ENCODE data around the gene HAUS2. TPM values are rescaled to one million over a fixed set of nuclear protein-coding genes. Genes with fewer than 3 reads are reported as not detected.

Gene HAUS2
- total and polyA plus RNA-seq, 10 of the 15 experiments (the other 5 are each of a cell fraction or from before 2014, with no cell fraction given) = 28.7 to 59.3 (median 40.6) TPM

DNA sequence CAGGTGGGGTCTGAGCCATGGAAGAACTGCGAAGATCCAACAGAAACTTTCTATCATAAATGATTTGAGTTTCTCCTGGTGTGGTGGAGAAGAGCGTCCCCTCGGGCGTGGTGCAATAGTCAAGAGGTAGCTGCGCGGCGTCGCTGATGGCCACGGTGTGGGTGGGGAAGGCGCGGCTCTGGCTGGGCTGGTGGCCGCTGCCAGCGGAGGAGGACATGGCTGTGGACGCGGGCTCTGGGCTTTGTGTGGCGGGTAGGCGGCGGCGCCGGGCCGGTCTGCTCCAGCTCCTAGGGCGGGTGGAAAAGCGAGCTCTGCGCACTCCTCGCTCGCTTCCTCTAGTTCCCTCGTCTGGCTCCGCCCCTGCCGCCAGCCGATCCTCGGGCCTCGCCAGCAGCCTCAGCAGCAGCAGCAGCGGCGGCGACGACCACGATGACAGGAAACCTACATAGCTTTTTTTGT, 32.7 kb downstream of the HAUS2 start (continued):
- TF ChIP-seq BMI1 (IDR thresholded peaks at IDR 0.05; ENCODE audit: borderline replicate concordance) (no peak), POLR2AphosphoS5 (IDR thresholded peaks at IDR 0.05; ENCODE audit: low read length) (peak; percentile 36; the same call in 1 of the 2 replicates), YY1 (IDR thresholded peaks at IDR 0.05; ENCODE audit: low read depth, low read length) (peak; percentile 43; the same call in 1 of the 2 replicates), IKZF2 (IDR thresholded peaks at IDR 0.05) (peak in 1 of 2 experiments; percentile 26; a peak in 1 of 4 replicates), SIN3A (IDR thresholded peaks at IDR 0.05; ENCODE audit: low read depth, low read length) (no peak), POLR2A (IDR thresholded peaks at IDR 0.05; ENCODE audit: low read depth, low read length) (peak; percentile 78), SPI1 (IDR thresholded peaks at IDR 0.05; ENCODE audit: borderline replicate concordance, insufficient read depth, low read depth, low read length) (no peak)
- TF ChIP-seq, protein P1, sequence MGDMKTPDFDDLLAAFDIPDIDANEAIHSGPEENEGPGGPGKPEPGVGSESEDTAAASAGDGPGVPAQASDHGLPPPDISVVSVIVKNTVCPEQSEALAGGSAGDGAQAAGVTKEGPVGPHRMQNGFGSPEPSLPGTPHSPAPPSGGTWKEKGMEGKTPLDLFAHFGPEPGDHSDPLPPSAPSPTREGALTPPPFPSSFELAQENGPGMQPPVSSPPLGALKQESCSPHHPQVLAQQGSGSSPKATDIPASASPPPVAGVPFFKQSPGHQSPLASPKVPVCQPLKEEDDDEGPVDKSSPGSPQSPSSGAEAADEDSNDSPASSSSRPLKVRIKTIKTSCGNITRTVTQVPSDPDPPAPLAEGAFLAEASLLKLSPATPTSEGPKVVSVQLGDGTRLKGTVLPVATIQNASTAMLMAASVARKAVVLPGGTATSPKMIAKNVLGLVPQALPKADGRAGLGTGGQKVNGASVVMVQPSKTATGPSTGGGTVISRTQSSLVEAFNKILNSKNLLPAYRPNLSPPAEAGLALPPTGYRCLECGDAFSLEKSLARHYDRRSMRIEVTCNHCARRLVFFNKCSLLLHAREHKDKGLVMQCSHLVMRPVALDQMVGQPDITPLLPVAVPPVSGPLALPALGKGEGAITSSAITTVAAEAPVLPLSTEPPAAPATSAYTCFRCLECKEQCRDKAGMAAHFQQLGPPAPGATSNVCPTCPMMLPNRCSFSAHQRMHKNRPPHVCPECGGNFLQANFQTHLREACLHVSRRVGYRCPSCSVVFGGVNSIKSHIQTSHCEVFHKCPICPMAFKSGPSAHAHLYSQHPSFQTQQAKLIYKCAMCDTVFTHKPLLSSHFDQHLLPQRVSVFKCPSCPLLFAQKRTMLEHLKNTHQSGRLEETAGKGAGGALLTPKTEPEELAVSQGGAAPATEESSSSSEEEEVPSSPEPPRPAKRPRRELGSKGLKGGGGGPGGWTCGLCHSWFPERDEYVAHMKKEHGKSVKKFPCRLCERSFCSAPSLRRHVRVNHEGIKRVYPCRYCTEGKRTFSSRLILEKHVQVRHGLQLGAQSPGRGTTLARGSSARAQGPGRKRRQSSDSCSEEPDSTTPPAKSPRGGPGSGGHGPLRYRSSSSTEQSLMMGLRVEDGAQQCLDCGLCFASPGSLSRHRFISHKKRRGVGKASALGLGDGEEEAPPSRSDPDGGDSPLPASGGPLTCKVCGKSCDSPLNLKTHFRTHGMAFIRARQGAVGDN (IDR thresholded peaks at IDR 0.05) = peak; percentile 89
